ENCODE data around the gene INKA1. TPM values are rescaled to one million over a fixed set of nuclear protein-coding genes. Genes with fewer than 3 reads are reported as not detected.

Gene INKA1
- total and polyA plus RNA-seq, 2 of the 8 experiments (the other 6 are each of a cell fraction or from before 2014, with no cell fraction given) = 1.3 to 4.7 TPM

DNA sequence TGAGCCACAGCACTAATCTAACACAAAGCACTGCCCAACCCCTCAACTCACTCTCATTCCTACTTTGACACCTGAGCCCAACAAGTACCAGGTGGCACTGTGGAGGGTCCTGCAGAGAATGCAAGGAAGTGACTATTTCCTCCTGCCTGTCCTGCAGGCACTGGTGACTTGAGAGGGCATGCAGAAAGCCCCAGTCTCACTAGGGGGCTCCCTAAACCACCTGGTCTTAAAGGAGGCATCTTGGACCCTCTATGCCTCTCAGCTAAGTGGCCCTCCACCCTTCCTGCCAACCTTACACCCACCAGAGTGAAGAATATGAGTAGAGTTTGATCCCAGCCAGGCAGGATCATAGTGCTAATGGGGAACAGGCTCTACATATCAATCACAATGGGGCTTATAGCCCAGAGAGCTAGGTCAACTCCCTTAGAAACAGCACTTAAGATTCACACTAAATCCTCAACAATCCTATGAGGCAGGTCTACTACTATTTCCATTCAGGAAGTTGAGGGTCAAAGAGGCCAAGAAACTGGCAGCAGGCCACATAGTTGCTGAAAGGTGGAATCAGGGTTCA, 38.1 kb downstream of the INKA1 start:
- DNase-seq (ENCODE audit: low read depth in 1 of 2, low spot score in 2 of 2) (peak; percentile 9 to 66), FAIRE-seq (no peak)
- H3K4me2 ChIP-seq (ENCODE audit: insufficient read depth in 1 of 2, low read depth in 2 of 2, low read length in 2 of 2) = no peak overlapping the region
- no peaks in the 10 kb centered on the region for H3K23me2 ChIP-seq (ENCODE audit: low read depth, low read length)
- CTCF ChIA-PET (ENCODE audit: partially characterized antibody) = interaction anchor here (0.9 to 15.2 kb wide), 27 partner anchors 9 to 279 kb away, joined by 3 to 306 read pairs (median 8); partner anchors contain the start of genes AMIGO3, CDHR4, INKA1 and IP6K1
- no peak overlapping the region for H3K14ac ChIP-seq (ENCODE audit: insufficient read length)
- no peak overlapping the region for H2BK12ac ChIP-seq (ENCODE audit: low read depth, low read length)
- no peak overlapping the region for H3K27ac ChIP-seq (ENCODE audit: low read depth, low read length)
- no peaks in the 10 kb centered on the region for H3K79me1 ChIP-seq (ENCODE audit: low read depth, low read length)
- no peak overlapping the region for H2BK120ac ChIP-seq (replicated peaks; ENCODE audit: low read depth, low read length)
- no peaks in the 10 kb centered on the region for H3K9me3 ChIP-seq (ENCODE audit: insufficient read depth in 2 of 2, low read depth in 1 of 2, low read length in 1 of 2)
- no peaks in the 10 kb centered on the region for H3K27me3 ChIP-seq (replicated peaks in 1 of 4; ENCODE audit: control insufficient read depth in 3 of 4, extremely low read depth in 1 of 4, insufficient read depth in 3 of 4, low read length in 3 of 4)
- no peak overlapping the region for H3K18ac ChIP-seq (ENCODE audit: extremely low read depth, low read length)
- H3K36me3 ChIP-seq (ENCODE audit: control insufficient read depth in 2 of 4, insufficient read depth in 4 of 4, low read length in 3 of 4) = peaks cover 4 to 42% (median 39%) of the 10 kb centered on the region in 4 experiments
- no peak overlapping the region for H4K8ac ChIP-seq (ENCODE audit: extremely low read depth, insufficient read depth, low read length)
- H3K4ac ChIP-seq (replicated peaks; ENCODE audit: insufficient read length, low read depth, low read length) = no peak overlapping the region
- H3K56ac ChIP-seq (replicated peaks; ENCODE audit: insufficient read length, low read depth, low read length) = no peak overlapping the region
- no peaks in the 10 kb centered on the region for H3K79me2 ChIP-seq (ENCODE audit: control insufficient read depth in 1 of 2, insufficient read depth in 2 of 2, low read length in 2 of 2)
- H3K4me3 ChIP-seq (ENCODE audit: extremely low read depth in 1 of 4, insufficient read depth in 2 of 4, low read depth in 3 of 4, low read length in 4 of 4) = no peak overlapping the region
- peaks cover 0 to 5% of the 10 kb centered on the region in 2 experiments for H4K20me1 ChIP-seq (replicated peaks in 1 of 2; ENCODE audit: control insufficient read depth in 1 of 2, insufficient read depth in 2 of 2, low read length in 2 of 2)
- no peak overlapping the region for H2AK5ac ChIP-seq (ENCODE audit: low read depth, low read length)
- H2BK5ac ChIP-seq (ENCODE audit: low read depth, low read length) = no peak overlapping the region
- no peak overlapping the region for H4K5ac ChIP-seq (ENCODE audit: insufficient read length, low read depth, low read length)
- no peak overlapping the region for H2BK15ac ChIP-seq (ENCODE audit: low read length)
- no peak overlapping the region for H4K91ac ChIP-seq (replicated peaks; ENCODE audit: insufficient read length, low read length)
- H2AFZ ChIP-seq (ENCODE audit: low read length) = no peak overlapping the region
- peaks cover 0 to 6% (median 0%) of the 10 kb centered on the region in 4 experiments; a peak in 2 of 7 replicates for H3K4me1 ChIP-seq (replicated peaks in 1 of 4; ENCODE audit: control insufficient read depth in 3 of 4, insufficient read depth in 4 of 4, low read length in 3 of 4)
- H3K9ac ChIP-seq (replicated peaks in 1 of 4; ENCODE audit: extremely low read depth in 1 of 4, low read depth in 3 of 4, low read length in 3 of 4) = no peak overlapping the region
- no peak overlapping the region for H3K23ac ChIP-seq (ENCODE audit: insufficient read length)
- TF ChIP-seq, protein P1, sequence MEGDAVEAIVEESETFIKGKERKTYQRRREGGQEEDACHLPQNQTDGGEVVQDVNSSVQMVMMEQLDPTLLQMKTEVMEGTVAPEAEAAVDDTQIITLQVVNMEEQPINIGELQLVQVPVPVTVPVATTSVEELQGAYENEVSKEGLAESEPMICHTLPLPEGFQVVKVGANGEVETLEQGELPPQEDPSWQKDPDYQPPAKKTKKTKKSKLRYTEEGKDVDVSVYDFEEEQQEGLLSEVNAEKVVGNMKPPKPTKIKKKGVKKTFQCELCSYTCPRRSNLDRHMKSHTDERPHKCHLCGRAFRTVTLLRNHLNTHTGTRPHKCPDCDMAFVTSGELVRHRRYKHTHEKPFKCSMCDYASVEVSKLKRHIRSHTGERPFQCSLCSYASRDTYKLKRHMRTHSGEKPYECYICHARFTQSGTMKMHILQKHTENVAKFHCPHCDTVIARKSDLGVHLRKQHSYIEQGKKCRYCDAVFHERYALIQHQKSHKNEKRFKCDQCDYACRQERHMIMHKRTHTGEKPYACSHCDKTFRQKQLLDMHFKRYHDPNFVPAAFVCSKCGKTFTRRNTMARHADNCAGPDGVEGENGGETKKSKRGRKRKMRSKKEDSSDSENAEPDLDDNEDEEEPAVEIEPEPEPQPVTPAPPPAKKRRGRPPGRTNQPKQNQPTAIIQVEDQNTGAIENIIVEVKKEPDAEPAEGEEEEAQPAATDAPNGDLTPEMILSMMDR (IDR thresholded peaks at IDR 0.05; ENCODE audit: control extremely low read depth in 1 of 3, insufficient read depth in 1 of 3, low read depth in 1 of 3, low read length in 3 of 3) = peak; percentile 67 to 73 (median 70)
- TF ChIP-seq MAX (IDR thresholded peaks at IDR 0.05) (0 out of 2 replicates have a peak, but pooled peaks have one; percentile 22), TEAD4 (IDR thresholded peaks at IDR 0.05; ENCODE audit: low read depth, low read length) (no peak), RAD21 (IDR thresholded peaks at IDR 0.05 in 1 of 2, conservative IDR thresholded peaks at IDR 0.05 in 1 of 2; ENCODE audit: low read depth in 2 of 2, low read length in 2 of 2) (peak; percentile 72 to 80), GABPA (IDR thresholded peaks at IDR 0.05; ENCODE audit: borderline replicate concordance, insufficient read depth, low read length) (no peak), CEBPB (IDR thresholded peaks at IDR 0.05; ENCODE audit: low read depth, low read length) (no peak)
- POLR2A ChIA-PET (ENCODE audit: partially characterized antibody) = interaction anchor here (0.7 to 1.8 kb wide), 7 partner anchors 15 to 62 kb away, joined by 3 to 5 read pairs (median 3); partner anchors contain the start of gene TRAIP
- no peak overlapping the region for H2BK20ac ChIP-seq (ENCODE audit: low read length)
